Ishikawa (cell line): Measurements from ENCODE around the gene LENEP.

Experiments used
- REST ChIP-seq: IDR thresholded peaks from 2 replicates; pipeline ENCODE4 v1.6.1; 2012; ENCODE audit warnings: low read depth, mild to moderate bottlenecking
- ZBTB7A ChIP-seq: IDR thresholded peaks from 2 replicates; pipeline ENCODE4 v1.6.1; 2012; ENCODE audit warnings: low read depth

- TF ChIP-seq ZBTB7A (no peak), REST (no peak)
These were observed 48.8 kb upstream of the LENEP start for GRCh38 chr1:154944401-154945159.
